Measurements from ENCODE around the gene SPINK5.

Gene SPINK5

GRCh38 chr5:148135091-148136048 lies 71.6 kb downstream of the SPINK5 start:
- H3K36me3 ChIP-seq (ENCODE audit: insufficient read depth, low read length), result no peaks in the 10 kb centered on the region
- no peaks in the 10 kb centered on the region for H3K27me3 ChIP-seq (ENCODE audit: insufficient read depth, low read length, poor library complexity)
- no peak overlapping the region for H3K4me2 ChIP-seq (ENCODE audit: insufficient read depth, low read length)
- ATAC-seq (ENCODE audit: insufficient read depth, low read depth) (no peak), DNase-seq (no peak)
- no peaks in the 10 kb centered on the region for H4K20me1 ChIP-seq (ENCODE audit: insufficient read depth, low read length)
- no peak overlapping the region for H2AFZ ChIP-seq (ENCODE audit: low read depth, low read length)
- no peaks in the 10 kb centered on the region for H3K4me1 ChIP-seq (ENCODE audit: insufficient read depth, low read length)
- no peaks in the 10 kb centered on the region for H3K79me2 ChIP-seq (ENCODE audit: insufficient read depth, low read length)
- H3K4me3 ChIP-seq (ENCODE audit: low read depth in 1 of 2, low read length in 2 of 2), result no peak overlapping the region
- no peaks in the 10 kb centered on the region for H3K9me3 ChIP-seq (ENCODE audit: insufficient read depth, low read length, severe bottlenecking)
- H3K27ac ChIP-seq (ENCODE audit: low read length), result no peak overlapping the region
- no peak overlapping the region for H3K9ac ChIP-seq (ENCODE audit: low read depth, low read length)
- no peak for TF ChIP-seq EZH2 (IDR thresholded peaks at IDR 0.05; ENCODE audit: borderline replicate concordance, low read depth, low read length, severe bottlenecking)
- TF ChIP-seq CTCF (IDR thresholded peaks at IDR 0.05; ENCODE audit: borderline replicate concordance, extremely low read depth, low read length, poor library complexity, severe bottlenecking), result no peak

- ATAC-seq (ENCODE audit: insufficient read depth, low read depth) (no peak), DNase-seq (no peak)
- no peak overlapping the region for H3K4me3 ChIP-seq (ENCODE audit: low read depth in 1 of 2, low read length in 2 of 2)
- H2AFZ ChIP-seq (ENCODE audit: low read depth, low read length), result no peak overlapping the region
- no peak overlapping the region for H3K4me2 ChIP-seq (ENCODE audit: insufficient read depth, low read length)
- H3K79me2 ChIP-seq (ENCODE audit: insufficient read depth, low read length), result no peaks in the 10 kb centered on the region
- H3K9me3 ChIP-seq (ENCODE audit: insufficient read depth, low read length, severe bottlenecking), result no peaks in the 10 kb centered on the region
- H3K4me1 ChIP-seq (ENCODE audit: insufficient read depth, low read length), result no peaks in the 10 kb centered on the region
- TF ChIP-seq CTCF (IDR thresholded peaks at IDR 0.05; ENCODE audit: borderline replicate concordance, extremely low read depth, low read length, poor library complexity, severe bottlenecking), result no peak
- TF ChIP-seq EZH2 (IDR thresholded peaks at IDR 0.05; ENCODE audit: borderline replicate concordance, low read depth, low read length, severe bottlenecking), result no peak
- H3K9ac ChIP-seq (ENCODE audit: low read depth, low read length), result no peak overlapping the region
- no peaks in the 10 kb centered on the region for H3K27me3 ChIP-seq (ENCODE audit: insufficient read depth, low read length, poor library complexity)
- no peak overlapping the region for H3K27ac ChIP-seq (ENCODE audit: low read length)
- no peaks in the 10 kb centered on the region for H4K20me1 ChIP-seq (ENCODE audit: insufficient read depth, low read length)
- H3K36me3 ChIP-seq (ENCODE audit: insufficient read depth, low read length), result no peaks in the 10 kb centered on the region
Observed at GRCh38 chr5:148140846-148141245, 77.1 kb downstream of the SPINK5 start.

GRCh38 chr5:148141645-148142044 lies 77.9 kb downstream of the SPINK5 start:
- Histone ChIP-seq H3K27ac (ENCODE audit: low read length) (no peak overlapping the region), H3K27me3 (ENCODE audit: insufficient read depth, low read length, poor library complexity) (no peaks in the 10 kb centered on the region), H3K4me2 (ENCODE audit: insufficient read depth, low read length) (no peak overlapping the region), H3K9me3 (ENCODE audit: insufficient read depth, low read length, severe bottlenecking) (no peaks in the 10 kb centered on the region), H3K4me1 (ENCODE audit: insufficient read depth, low read length) (no peaks in the 10 kb centered on the region), H3K79me2 (ENCODE audit: insufficient read depth, low read length) (no peaks in the 10 kb centered on the region), H3K4me3 (ENCODE audit: low read depth in 1 of 2, low read length in 2 of 2) (no peak overlapping the region), H2AFZ (ENCODE audit: low read depth, low read length) (no peak overlapping the region), H4K20me1 (ENCODE audit: insufficient read depth, low read length) (no peaks in the 10 kb centered on the region), H3K36me3 (ENCODE audit: insufficient read depth, low read length) (no peaks in the 10 kb centered on the region), H3K9ac (ENCODE audit: low read depth, low read length) (no peak overlapping the region)
- no peak for DNase-seq
- ATAC-seq (ENCODE audit: insufficient read depth, low read depth), result no peak
- TF ChIP-seq CTCF (IDR thresholded peaks at IDR 0.05; ENCODE audit: borderline replicate concordance, extremely low read depth, low read length, poor library complexity, severe bottlenecking) (no peak), EZH2 (IDR thresholded peaks at IDR 0.05; ENCODE audit: borderline replicate concordance, low read depth, low read length, severe bottlenecking) (no peak)

All from DND-41 (cell line).